HFFc6 (cell line): ENCODE results near the gene AGAP3. TPM values are rescaled to one million over a fixed set of nuclear protein-coding genes. Genes with fewer than 3 reads are reported as not detected.
A peak's percentile ranks its signal among the peaks of the same experiment; 100 is the strongest.

Source experiments
- DNase-seq: peaks from one replicate; pipeline ENCODE4 v3.0.0-alpha.2; 2018
- H3K27ac Mint-ChIP-seq: 2 replicates; pipeline ENCODE4 v1.8.0; 2020; ENCODE audit warnings: mild to moderate bottlenecking, mixed read lengths
- H3K27me3 Mint-ChIP-seq: 2 replicates; pipeline ENCODE4 v1.8.0; 2021; ENCODE audit warnings: mild to moderate bottlenecking, moderate library complexity, mixed read lengths; ENCODE audit not compliant: insufficient read depth
- H3K36me3 Mint-ChIP-seq: 2 replicates; pipeline ENCODE4 v1.8.0; 2021; ENCODE audit warnings: low read depth, mixed read lengths
- H3K4me1 Mint-ChIP-seq: 2 replicates; pipeline ENCODE4 v1.8.0; 2020; ENCODE audit warnings: low read depth, mixed read lengths
- H3K4me3 Mint-ChIP-seq: 2 replicates; pipeline ENCODE4 v1.8.0; 2020; ENCODE audit warnings: mild to moderate bottlenecking, moderate library complexity, mixed read lengths
- H3K9me3 Mint-ChIP-seq: 2 replicates; pipeline ENCODE4 v1.8.0; 2020; ENCODE audit warnings: mild to moderate bottlenecking, mixed read lengths
- total RNA-seq, 6 experiments: library from RNA; stranded (reverse); fragmentation: NEBNext Ultra II Directional; extraction: Animal tissue kit (Norgen Biotek cat#: 25700); gene quantifications; 2 replicates in 1 of 6; 3 replicates in 5 of 6; pipeline ENCODE4 v1.2.3, GENCODE V29; 2021
- TF ChIP-seq, protein P1 (sequence below): fragments of 200-600 bp; sonication (generic); IDR thresholded peaks from 2 replicates; pipeline ENCODE4 v1.5.0; 2021; ENCODE audit warnings: antibody characterized with exemption, mild to moderate bottlenecking

Gene AGAP3
- total RNA-seq, 6 experiments from 2014 or later: 73.3 to 104 (median 82.2) TPM

DNA sequence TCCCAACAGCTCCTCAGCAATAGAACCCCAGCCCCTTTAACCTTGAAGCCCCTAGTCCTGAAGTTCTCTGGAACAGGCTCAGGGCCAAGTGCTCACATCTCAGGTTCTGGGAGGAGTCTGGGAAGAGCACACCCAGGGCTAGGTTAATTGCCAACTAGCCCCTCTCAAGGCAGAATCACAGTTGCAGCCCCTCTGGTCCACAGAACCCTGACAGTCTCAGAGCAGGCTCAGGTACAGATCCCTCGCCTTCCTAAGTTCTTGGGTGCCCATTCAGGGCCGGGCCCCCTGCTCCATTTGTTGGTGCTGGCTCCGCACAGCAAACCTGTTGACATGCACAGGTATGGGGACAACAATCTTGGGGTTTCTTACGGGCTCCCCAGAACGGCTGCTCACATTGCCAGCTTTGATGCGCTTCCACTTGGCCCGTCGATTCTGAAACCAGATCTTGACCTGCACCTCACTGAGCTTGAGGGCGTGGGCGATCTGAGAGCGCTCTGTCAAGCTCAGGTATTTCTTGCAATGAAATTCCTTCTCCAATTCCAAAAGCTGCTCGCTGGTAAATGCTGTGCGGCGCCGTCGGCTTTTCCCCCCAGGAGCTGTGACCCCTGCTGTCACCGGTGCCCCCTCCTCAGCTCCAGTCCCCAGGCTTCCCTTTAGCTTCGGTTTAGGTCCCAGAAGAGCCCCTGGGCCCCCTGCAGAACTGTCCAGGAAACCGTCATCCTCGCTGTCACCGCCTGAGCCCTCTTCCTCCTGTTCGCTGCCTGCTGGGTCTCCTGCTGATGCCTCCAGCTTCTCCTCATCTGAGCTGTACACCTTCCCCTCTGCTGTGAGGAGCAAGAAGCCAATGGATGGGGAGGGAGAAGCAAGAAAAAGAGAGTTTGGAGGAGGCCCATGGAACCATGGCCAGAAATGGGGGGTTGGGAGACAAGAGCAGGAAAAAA lies 62.3 kb downstream of the AGAP3 start:
- TF ChIP-seq, protein P1, sequence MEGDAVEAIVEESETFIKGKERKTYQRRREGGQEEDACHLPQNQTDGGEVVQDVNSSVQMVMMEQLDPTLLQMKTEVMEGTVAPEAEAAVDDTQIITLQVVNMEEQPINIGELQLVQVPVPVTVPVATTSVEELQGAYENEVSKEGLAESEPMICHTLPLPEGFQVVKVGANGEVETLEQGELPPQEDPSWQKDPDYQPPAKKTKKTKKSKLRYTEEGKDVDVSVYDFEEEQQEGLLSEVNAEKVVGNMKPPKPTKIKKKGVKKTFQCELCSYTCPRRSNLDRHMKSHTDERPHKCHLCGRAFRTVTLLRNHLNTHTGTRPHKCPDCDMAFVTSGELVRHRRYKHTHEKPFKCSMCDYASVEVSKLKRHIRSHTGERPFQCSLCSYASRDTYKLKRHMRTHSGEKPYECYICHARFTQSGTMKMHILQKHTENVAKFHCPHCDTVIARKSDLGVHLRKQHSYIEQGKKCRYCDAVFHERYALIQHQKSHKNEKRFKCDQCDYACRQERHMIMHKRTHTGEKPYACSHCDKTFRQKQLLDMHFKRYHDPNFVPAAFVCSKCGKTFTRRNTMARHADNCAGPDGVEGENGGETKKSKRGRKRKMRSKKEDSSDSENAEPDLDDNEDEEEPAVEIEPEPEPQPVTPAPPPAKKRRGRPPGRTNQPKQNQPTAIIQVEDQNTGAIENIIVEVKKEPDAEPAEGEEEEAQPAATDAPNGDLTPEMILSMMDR: no peak
- Mint-ChIP-seq H3K9me3 (no peaks in the 10 kb centered on the region), H3K36me3 (peaks cover 9% of the 10 kb centered on the region; the same call in 1 of the 2 replicates), H3K4me3 (no peak overlapping the region), H3K4me1 (no peaks in the 10 kb centered on the region), H3K27ac (no peak overlapping the region), H3K27me3 (peaks cover 7% of the 10 kb centered on the region)
- no peak for DNase-seq

DNA sequence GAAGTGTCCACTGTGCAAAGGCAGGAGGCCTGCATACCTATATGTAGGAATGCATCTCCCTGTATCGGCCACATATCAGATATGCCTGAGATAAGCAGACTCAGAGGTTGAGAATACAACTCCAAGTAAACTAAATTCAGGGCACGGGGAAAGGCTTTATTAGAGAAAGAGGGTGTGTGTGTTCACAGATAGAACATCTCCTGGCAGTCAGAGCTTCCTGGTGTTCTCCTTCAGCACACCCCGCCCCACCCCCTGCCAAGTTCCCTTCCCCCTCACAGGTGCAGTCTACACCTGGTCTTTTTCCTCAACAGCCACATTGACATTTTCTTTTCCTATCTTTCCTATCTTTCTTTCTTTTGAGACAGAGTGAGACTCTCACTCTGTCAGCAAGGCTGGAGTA lies 64.1 kb downstream of the AGAP3 start:
- Mint-ChIP-seq H3K36me3 (no peaks in the 10 kb centered on the region), H3K27me3 (peaks cover 16% of the 10 kb centered on the region), H3K4me3 (no peak overlapping the region), H3K9me3 (no peaks in the 10 kb centered on the region), H3K4me1 (no peaks in the 10 kb centered on the region), H3K27ac (no peak overlapping the region)
- no peak for DNase-seq
- TF ChIP-seq, protein P1: no peak

DNA sequence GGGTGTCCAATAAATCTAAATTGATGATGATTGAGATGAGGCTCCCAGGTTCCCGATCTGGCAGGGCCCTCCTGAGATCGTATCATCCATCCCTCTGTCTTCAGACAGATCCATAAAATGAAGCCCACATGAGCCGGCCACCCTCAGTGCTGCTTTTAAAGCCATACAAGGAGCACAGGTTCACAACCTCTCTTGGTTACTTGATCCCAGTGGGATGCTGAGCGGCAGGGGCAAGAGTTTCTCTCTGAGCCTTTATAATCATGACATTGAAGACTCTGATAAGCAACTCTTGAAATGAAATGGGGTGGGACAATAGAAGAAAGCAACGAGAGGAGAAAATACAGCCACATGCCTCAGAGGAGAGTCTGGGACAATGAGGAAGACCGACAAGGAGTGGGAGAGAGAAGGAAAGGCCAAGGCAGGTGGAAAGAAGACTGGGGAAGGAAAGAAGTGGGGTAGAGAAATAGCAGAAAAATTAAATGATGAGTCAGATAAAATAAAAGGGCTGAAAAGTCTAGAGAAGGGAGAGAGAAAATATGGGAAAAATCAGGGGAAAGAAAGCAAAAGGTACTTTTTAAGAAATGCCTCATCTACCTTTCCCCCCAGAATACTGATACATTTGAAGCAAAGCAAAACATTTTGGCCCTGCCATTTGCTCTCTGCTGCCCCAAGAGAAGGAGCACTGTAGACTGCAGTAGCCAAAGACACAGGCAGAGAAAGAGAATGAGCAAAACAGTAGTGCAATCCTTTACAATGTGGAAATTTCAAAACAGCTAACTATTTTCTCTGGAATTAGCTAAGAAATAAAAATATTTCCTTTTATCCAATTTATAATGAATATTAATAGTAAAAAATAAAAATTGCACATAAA lies 66.6 kb downstream of the AGAP3 start:
- Mint-ChIP-seq H3K4me3 (no peak overlapping the region), H3K4me1 (peaks cover 6% of the 10 kb centered on the region), H3K9me3 (no peaks in the 10 kb centered on the region), H3K36me3 (no peaks in the 10 kb centered on the region), H3K27ac (no peak overlapping the region), H3K27me3 (peaks cover 24% of the 10 kb centered on the region)
- TF ChIP-seq, protein P1: 0 out of 2 replicates have a peak, but pooled peaks have one; percentile 15
- no peak for DNase-seq

DNA sequence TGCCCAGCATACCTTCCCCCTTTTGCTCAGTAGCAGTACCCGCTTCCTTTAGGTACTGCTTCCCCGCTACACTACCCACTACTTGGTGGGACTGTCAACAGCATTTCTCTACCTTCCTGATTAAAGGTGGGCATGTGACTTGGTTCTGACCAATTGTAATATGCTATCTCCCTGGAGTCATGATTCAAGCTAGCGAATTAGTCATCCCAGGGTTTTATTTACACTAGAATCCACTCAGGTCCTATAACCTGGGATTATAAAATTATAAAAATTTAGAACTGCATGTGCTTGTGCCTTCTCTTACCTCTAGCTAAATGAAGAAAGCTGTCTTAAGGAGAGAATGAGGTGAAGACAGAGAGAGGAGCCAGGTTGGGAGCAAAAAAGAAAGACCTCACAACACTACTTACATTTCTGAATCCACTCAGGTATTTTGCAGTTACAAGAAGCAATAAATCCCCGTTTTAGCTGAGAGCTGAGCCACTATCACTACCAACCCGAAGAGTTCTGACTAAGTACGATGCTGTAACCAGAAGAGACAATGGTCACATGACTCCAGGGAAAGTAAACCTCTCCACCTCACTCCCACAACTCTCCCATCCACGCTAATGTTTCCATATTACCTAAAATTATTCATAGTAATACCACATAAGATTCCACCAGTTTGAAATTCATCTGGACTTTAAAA lies 71.5 kb downstream of the AGAP3 start:
- Mint-ChIP-seq H3K36me3 (no peaks in the 10 kb centered on the region), H3K27me3 (peaks cover 31% of the 10 kb centered on the region), H3K9me3 (no peaks in the 10 kb centered on the region), H3K4me1 (peaks cover 6% of the 10 kb centered on the region), H3K27ac (no peak overlapping the region), H3K4me3 (no peak overlapping the region)
- peak; percentile 22 for DNase-seq
- TF ChIP-seq, protein P1: no peak

DNA sequence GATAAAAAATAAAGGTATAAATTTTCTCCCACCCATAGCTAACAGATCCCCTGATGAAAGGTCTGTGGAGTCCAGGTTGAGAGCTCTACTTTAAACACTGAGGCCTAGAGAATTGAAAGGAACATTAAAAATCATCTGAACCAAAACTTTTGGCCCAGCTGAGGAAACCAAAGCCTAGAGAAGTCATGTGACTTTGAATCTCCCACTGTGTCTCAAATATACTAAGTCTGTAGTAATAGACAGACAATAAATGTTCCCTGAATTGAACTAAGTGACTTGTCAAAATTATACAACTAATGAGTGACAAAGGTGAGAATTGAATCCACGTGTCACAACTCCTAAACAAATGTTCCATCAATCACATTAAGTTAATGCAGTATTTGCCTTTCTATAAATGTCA lies 75.5 kb downstream of the AGAP3 start:
- no peaks in the 10 kb centered on the region for H3K36me3 Mint-ChIP-seq
- TF ChIP-seq, protein P1: no peak
- no peak overlapping the region for H3K27ac Mint-ChIP-seq
- H3K27me3 Mint-ChIP-seq: peaks cover 24% of the 10 kb centered on the region
- H3K9me3 Mint-ChIP-seq: no peaks in the 10 kb centered on the region
- peaks cover 6% of the 10 kb centered on the region for H3K4me1 Mint-ChIP-seq
- no peak overlapping the region for H3K4me3 Mint-ChIP-seq
- DNase-seq: no peak
